ENCODE data around the gene DNAH17.

The DNAH17 gene

DNA sequence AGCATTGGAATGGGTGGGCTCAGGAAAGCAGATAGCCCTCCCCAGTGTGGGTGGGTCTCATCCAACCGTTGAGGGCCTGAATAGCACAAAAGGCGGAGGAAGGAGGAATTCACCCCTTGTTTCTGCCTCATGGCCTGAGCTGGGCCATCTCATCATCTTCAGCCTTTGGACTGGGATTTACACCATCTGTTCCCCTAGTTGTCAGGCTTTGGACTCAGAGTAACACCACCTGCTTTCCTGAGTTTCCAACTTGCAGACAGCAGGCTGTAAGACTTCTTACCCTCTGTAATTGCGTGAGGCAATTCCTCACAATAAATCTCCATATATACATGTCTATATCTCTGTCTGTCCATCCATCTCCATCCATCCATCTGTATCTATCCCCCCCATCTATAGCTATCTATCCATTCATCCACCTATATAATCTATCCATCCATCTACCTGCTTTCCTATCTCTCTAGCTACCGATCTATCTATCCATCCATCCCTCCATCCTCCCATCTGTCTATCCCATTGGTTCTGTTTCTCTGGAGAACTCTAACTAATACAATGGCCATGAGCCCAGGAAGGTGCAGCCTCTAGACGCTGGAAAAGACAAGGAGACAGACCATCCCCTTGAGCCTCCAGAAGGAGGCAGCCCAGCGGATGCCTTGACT lies 21.3 kb downstream of the DNAH17 start:
- DNase-seq (ENCODE audit: low read depth, low spot score): no peak
- H3K27ac ChIP-seq: no peak overlapping the region

GRCh38 chr17:78550464-78550863 lies 26.7 kb downstream of the DNAH17 start:
- DNase-seq (ENCODE audit: low read depth, low spot score): no peak
- H3K27ac ChIP-seq: no peak overlapping the region

- no peak for DNase-seq (ENCODE audit: low read depth, low spot score)
- no peak overlapping the region for H3K27ac ChIP-seq
These were observed 28.5 kb downstream of the DNAH17 start for GRCh38 chr17:78548725-78549124.

GRCh38 chr17:78547035-78547434 lies 30.2 kb downstream of the DNAH17 start:
- H3K27ac ChIP-seq: no peak overlapping the region
- DNase-seq (ENCODE audit: low read depth, low spot score): no peak

GRCh38 chr17:78546476-78546875 lies 30.7 kb downstream of the DNAH17 start:
- no peak overlapping the region for H3K27ac ChIP-seq
- no peak for DNase-seq (ENCODE audit: low read depth, low spot score)

DNA sequence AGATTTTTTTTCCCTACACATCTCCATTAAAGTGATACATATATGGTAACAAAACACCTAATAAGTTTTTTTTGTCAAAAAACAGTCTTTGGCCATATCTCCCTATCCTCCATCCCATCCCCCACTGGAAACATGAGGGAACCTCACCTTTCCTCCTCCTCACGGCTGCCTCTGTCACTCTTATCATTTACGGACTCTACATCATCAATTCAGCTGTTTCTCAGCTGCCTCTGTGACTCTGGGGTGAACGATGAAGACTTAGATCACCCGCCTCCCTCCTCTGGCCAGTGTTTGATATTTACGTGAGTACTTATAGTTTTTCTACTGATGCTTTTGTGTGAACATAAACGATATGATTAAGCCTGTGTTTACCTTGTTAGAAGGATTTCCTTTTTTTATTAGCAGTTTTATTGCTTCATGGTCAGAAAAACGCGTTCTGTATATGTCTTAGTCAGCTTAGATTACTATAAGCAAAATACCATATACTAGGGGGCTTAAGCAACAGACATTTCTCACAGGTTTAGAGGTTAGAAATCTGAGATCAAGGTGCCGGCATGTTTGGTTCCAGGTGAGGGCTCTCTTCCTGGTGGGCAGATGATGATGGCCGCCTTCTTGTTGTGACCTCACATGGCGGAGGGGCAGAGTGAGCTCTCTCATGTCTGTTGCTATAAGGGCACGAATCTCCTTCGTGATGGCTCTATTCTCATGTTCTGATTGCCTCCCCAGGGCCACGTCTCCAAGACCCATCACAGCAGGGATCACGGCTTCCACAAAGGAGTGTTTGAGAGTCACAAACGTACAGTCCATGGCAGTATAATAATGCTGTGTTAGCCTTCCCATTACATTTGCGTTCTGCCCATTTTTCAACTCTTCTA lies 32.1 kb downstream of the DNAH17 start:
- no peak for DNase-seq (ENCODE audit: low read depth, low spot score)
- no peak overlapping the region for H3K27ac ChIP-seq

DNA sequence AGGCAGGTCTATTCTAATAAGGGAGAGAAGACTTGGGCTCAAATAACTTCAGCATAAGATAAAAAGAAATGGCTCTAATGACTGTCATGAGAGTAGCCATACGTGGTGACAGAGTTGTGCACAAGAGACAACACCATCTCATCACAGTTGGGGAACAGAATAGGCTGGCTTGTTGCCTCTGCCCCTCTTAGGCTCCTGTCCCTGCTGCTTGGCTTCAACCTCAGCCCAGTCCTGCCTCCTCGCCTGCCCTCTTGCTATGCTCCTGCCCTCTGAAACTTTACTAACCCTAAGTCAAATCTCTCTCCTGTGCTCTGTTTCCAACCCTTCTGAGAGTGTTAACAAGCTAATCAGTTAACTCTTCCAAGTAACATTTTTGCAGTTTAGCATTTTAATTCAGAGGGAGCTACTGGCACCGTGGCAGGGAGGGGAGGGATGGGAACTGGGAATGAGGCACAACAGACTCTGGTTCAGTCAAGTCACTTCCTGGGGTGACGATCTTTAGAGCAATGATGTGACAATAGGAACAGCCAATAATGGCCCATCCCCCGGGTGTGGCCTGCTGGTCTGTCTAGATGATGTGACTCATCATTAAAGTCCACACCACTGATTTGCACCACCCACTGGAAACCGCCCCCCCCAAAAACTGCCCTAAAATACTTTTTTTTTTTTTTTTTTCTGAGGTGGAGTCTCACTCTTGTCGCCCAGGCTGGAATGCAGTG lies 35.5 kb downstream of the DNAH17 start:
- peak overlapping the region; percentile 32 for H3K27ac ChIP-seq
- DNase-seq (ENCODE audit: low read depth, low spot score): peak; percentile 22

DNA sequence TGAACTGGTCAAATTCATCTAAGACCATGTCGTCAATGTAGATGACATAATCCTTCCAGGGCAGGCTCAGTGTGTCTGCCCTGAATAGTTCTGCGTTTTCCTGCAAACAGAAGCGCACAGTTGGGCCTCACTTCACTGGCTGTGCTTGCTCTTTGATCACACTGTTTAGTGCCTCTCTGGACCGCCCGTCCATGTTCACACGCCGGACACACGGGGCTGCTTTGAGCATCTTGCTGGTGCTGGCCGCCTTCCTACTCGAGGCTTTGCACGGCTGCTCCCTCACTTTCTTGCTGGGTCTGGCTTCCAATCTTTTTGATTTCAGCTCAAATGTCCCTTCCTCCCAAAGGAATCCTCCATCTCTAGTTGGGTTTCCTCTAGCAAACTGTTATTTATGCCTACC lies 37.4 kb downstream of the DNAH17 start:
- DNase-seq (ENCODE audit: low read depth, low spot score): no peak
- H3K27ac ChIP-seq: no peak overlapping the region

- no peak overlapping the region for H3K27ac ChIP-seq
- DNase-seq (ENCODE audit: low read depth, low spot score): peak; percentile 59
These were observed 39.0 kb downstream of the DNAH17 start for GRCh38 chr17:78538033-78538776.

- H3K27ac ChIP-seq: no peak overlapping the region
- DNase-seq (ENCODE audit: low read depth, low spot score): no peak
These were observed 39.9 kb downstream of the DNAH17 start for GRCh38 chr17:78537217-78537860.

GRCh38 chr17:78535273-78536197 lies 41.7 kb downstream of the DNAH17 start:
- H3K27ac ChIP-seq: peak overlapping the region; percentile 84
- peak; percentile 75 for DNase-seq (ENCODE audit: low read depth, low spot score)

GRCh38 chr17:78534492-78535272 lies 42.5 kb downstream of the DNAH17 start:
- DNase-seq (ENCODE audit: low read depth, low spot score): no peak
- peak overlapping the region; percentile 84 for H3K27ac ChIP-seq

DNA sequence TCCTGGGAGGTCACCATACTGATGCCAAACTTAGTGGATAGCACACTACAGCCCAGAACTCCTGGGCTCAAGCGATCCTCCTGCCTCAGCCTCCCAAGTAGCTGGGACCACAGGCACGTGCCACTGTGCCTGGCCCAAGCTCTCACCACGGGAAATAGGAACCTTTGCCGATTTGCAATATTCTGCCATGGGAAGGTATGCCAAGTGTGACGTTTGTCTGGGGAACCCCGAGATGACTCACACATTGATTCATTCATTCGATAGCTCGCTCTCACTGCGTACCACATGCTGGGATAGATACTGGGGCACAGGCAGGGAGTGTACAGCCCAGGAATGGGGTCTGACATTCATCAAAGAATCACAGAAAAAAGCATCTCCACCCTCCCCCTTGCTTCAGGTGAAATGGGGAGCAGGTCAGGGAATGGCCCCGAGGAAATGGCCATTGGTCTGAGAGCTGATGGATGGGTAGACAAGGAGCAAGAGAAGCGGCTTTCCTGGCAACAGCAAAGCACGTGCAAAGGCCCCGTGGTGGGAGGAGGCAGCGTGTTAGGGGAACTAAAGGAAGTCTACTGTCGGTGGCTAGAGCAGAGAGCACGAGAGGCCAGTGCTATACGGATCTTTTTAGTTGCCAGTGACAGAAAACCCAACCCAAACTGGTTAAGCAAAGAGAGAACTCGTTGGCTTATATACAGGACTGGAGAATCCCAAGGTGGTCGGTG lies 44.1 kb downstream of the DNAH17 start:
- no peak overlapping the region for H3K27ac ChIP-seq
- peak; percentile 70 for DNase-seq (ENCODE audit: low read depth, low spot score)

GRCh38 chr17:78532311-78532710 lies 44.9 kb downstream of the DNAH17 start:
- no peak for DNase-seq (ENCODE audit: low read depth, low spot score)
- H3K27ac ChIP-seq: no peak overlapping the region

GRCh38 chr17:78530675-78531074 lies 46.5 kb downstream of the DNAH17 start:
- no peak for DNase-seq (ENCODE audit: low read depth, low spot score)
- no peak overlapping the region for H3K27ac ChIP-seq

DNA sequence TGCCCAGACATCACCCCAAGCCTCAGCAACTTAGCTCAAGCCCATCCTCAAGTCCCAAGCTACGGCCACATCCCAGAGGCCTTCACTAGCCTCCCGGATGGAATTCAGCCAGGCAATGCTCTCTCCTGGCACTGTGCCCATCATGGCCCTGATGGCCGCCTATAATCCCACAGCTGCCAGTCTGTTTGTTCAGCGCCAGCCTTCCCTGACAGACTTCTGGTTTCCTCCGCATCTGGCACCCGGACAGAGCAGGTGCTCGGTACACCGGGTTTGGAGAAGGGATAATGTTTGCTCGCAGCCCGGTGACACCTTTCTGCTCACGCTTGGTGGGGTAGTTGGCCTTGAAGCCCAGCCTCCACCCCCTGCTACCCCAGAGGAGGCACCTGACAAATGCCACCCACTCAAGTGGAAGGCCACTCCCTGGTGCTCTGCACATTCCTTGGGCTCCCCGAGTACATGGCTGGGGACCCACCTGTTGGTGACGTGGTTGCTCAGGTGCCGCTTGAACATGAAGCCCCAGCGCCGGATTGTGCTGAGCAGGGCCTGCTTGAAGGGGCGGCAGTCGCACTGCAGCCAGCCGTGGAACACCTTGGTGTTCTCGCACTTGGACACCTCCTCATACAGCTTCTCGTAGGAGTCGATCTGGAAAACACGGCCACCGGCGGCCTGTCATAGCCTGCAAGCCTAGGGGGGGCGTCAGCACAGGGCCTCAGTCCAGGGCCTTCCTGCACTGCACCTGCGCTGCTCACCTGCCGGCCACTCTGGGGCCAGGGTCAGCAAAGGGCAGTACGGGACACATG lies 47.1 kb downstream of the DNAH17 start:
- H3K27ac ChIP-seq: no peak overlapping the region
- DNase-seq (ENCODE audit: low read depth, low spot score): no peak

DNA sequence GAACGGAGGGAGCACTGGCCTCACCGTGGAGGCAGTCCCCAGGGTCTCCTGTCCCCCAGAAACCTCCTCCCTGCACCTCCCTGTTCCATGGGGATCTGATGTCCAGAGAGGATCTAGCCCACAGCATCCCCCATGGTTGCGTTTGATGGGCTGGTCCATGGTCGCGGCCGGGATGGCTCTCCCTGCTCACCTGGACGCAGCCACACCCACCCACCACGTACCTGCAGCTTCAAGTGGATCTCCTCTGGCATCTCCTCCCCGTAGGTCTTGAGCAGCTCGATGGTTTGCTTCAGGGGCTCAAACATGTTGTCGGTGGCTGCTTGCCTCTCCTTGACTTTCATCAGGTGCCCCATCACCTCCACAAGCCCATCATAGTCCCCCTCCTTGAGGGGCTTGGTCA lies 47.9 kb downstream of the DNAH17 start:
- DNase-seq (ENCODE audit: low read depth, low spot score): no peak

More for the DNA sequence above, 47.9 kb downstream of the DNAH17 start:
- no peak overlapping the region for H3K27ac ChIP-seq

Data from epithelial cell of prostate (primary cell).